Breast epithelium (tissue), 4 donors: Measurements from ENCODE around the gene SH3BP4. TPM values are rescaled to one million over a fixed set of nuclear protein-coding genes. Genes with fewer than 3 reads are reported as not detected.

Experiments
- DNase-seq, 2 donors: peaks; one replicate each; pipeline ENCODE4 v3.0.0-alpha.2; 2019; ENCODE audit warnings: low spot score in 2 of 2
- H3K27ac ChIP-seq, 2 donors: fragments of 200-600 bp; sonication (generic) in 1 of 2; one replicate each; pipeline ENCODE4 v1.5.1; 2016 to 2019; ENCODE audit warnings: mild to moderate bottlenecking in 1 of 2
- H3K27me3 ChIP-seq, 2 donors: fragments of 200-600 bp; sonication (generic) in 1 of 2; one replicate each; pipeline versions ENCODE4 v1.5.1 to v1.6.0; 2017 to 2019; ENCODE audit warnings: control low read depth in 1 of 2, mild to moderate bottlenecking in 1 of 2
- H3K36me3 ChIP-seq: fragments of 200-600 bp; one replicate; pipeline ENCODE4 v1.5.1; 2019
- H3K4me1 ChIP-seq, 2 donors: fragments of 200-600 bp; sonication (generic); one replicate each; pipeline ENCODE4 v1.5.1; 2016 to 2019; ENCODE audit warnings: control low read depth in 1 of 2
- H3K4me3 ChIP-seq, 3 donors: fragments of 200-600 bp; sonication (generic); 1 replicate in 2 of 3; 2 replicates in 1 of 3; pipeline ENCODE4 v1.5.1; 2016 to 2019; ENCODE audit warnings: mild to moderate bottlenecking in 3 of 3, moderate library complexity in 2 of 3
- H3K9me3 ChIP-seq, 2 donors: fragments of 200-600 bp; sonication (generic) in 1 of 2; one replicate each; pipeline ENCODE4 v1.5.1; 2016 to 2019; ENCODE audit warnings: control low read depth in 1 of 2
- POLR2A ChIP-seq: fragments of 450-650 bp; IDR thresholded peaks from one replicate; pipeline ENCODE4 v1.6.1; 2016; ENCODE audit warnings: antibody characterized with exemption, mild to moderate bottlenecking, moderate library complexity
- POLR2AphosphoS5 ChIP-seq, 3 donors: sonication (generic); formaldehyde crosslinking; IDR thresholded peaks; one replicate each; pipeline ENCODE4 v1.6.1; 2017; ENCODE audit warnings: antibody characterized with exemption in 3 of 3
- intact Hi-C: fragments of 100-400 bp; cut with DNase I; formaldehyde crosslinking; loops from one replicate; pipeline ENCODE4 v1.15.1; 2023; ENCODE audit warnings: low total_unique reads
- total RNA-seq, 3 donors: library from RNA; depleted of rRNA; stranded (reverse); fragments of >200 nt; gene quantifications; one replicate each; pipeline ENCODE4 v1.1.0, GENCODE V29; 2016
- TF ChIP-seq, protein P1 (sequence below), 3 donors: fragments of 450-650 bp; IDR thresholded peaks; one replicate each; pipeline ENCODE4 v1.5.1; 2016 to 2017; ENCODE audit warnings: antibody characterized with exemption in 3 of 3, mild to moderate bottlenecking in 3 of 3, moderate library complexity in 3 of 3

SH3BP4 gene
- total RNA-seq, 3 donors from 2014 or later, result 28.5 to 73.6 (median 44.2) TPM

GRCh38 chr2:234950730-234951663, 820 bp upstream of the SH3BP4 start:
- peak overlapping the region; percentile 91 to 94 for H3K27ac ChIP-seq
- peaks cover 10 to 12% of the 10 kb centered on the region in 2 donors for H3K4me1 ChIP-seq
- TF ChIP-seq, protein P1, sequence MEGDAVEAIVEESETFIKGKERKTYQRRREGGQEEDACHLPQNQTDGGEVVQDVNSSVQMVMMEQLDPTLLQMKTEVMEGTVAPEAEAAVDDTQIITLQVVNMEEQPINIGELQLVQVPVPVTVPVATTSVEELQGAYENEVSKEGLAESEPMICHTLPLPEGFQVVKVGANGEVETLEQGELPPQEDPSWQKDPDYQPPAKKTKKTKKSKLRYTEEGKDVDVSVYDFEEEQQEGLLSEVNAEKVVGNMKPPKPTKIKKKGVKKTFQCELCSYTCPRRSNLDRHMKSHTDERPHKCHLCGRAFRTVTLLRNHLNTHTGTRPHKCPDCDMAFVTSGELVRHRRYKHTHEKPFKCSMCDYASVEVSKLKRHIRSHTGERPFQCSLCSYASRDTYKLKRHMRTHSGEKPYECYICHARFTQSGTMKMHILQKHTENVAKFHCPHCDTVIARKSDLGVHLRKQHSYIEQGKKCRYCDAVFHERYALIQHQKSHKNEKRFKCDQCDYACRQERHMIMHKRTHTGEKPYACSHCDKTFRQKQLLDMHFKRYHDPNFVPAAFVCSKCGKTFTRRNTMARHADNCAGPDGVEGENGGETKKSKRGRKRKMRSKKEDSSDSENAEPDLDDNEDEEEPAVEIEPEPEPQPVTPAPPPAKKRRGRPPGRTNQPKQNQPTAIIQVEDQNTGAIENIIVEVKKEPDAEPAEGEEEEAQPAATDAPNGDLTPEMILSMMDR (IDR thresholded peaks at IDR 0.05), result peak in 1 of 3 donors; percentile 7
- TF ChIP-seq POLR2AphosphoS5 (IDR thresholded peaks at IDR 0.05), result no peak
- intact Hi-C loops, result no loop called here
- H3K4me3 ChIP-seq, result peak overlapping the region; percentile 60 to 94 (median 90)
- no peaks in the 10 kb centered on the region for H3K27me3 ChIP-seq
- no peaks in the 10 kb centered on the region for H3K9me3 ChIP-seq
- no peaks in the 10 kb centered on the region for H3K36me3 ChIP-seq
- DNase-seq, result peak in 1 of 2 donors; percentile 32

GRCh38 chr2:234952270-234953115, 676 bp downstream of the SH3BP4 start:
- peak overlapping the region; percentile 91 to 94 for H3K27ac ChIP-seq
- H3K4me1 ChIP-seq, result peaks cover 10 to 12% of the 10 kb centered on the region in 2 donors
- H3K9me3 ChIP-seq, result no peaks in the 10 kb centered on the region
- TF ChIP-seq, protein P1 (IDR thresholded peaks at IDR 0.05), result no peak
- peak in 1 of 3 donors; percentile 13 for TF ChIP-seq POLR2AphosphoS5 (IDR thresholded peaks at IDR 0.05)
- TF ChIP-seq POLR2A, result no peak
- DNase-seq, result peak in 1 of 2 donors; percentile 53
- H3K36me3 ChIP-seq, result no peaks in the 10 kb centered on the region
- H3K4me3 ChIP-seq, result peak overlapping the region; percentile 60 to 94 (median 90)
- intact Hi-C loops, result no loop called here
- H3K27me3 ChIP-seq, result no peaks in the 10 kb centered on the region

GRCh38 chr2:234953116-234954031, 1.6 kb downstream of the SH3BP4 start:
- intact Hi-C loops, result no loop called here
- no peaks in the 10 kb centered on the region for H3K36me3 ChIP-seq
- H3K9me3 ChIP-seq, result no peaks in the 10 kb centered on the region
- peaks cover 10 to 12% of the 10 kb centered on the region in 2 donors for H3K4me1 ChIP-seq
- DNase-seq, result peak; percentile 52 to 54
- peak overlapping the region; percentile 60 to 94 (median 90) for H3K4me3 ChIP-seq
- TF ChIP-seq POLR2A (no peak), POLR2AphosphoS5 (IDR thresholded peaks at IDR 0.05) (no peak)
- TF ChIP-seq, protein P1 (IDR thresholded peaks at IDR 0.05), result no peak
- H3K27me3 ChIP-seq, result no peaks in the 10 kb centered on the region
- H3K27ac ChIP-seq, result peak overlapping the region; percentile 91 to 94

DNA sequence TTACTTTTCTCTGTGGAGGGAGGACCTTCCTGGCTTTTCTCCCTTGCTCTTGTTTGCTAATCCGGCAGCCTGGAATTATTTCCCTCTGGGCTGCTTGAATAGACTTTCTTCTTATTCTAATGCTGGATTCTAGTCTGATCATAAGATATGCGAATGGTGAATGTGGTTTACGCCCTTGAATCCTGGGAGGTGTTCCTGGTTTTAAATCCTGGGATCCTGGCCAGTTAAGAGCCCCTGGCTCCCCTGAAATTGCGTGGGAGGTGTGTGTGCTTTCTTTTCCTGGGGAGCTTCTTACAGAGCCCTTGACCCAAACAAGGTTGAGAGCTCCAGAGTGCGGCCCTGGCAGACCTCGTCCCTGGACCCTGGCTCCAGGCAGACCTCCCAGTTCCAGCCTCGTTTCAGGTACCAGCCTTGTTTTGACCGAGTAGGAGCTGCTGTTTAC, 2.8 kb downstream of the SH3BP4 start:
- intact Hi-C loops, result no loop called here
- Histone ChIP-seq H3K4me1 (peaks cover 10 to 12% of the 10 kb centered on the region in 2 donors), H3K9me3 (no peaks in the 10 kb centered on the region), H3K27ac (peak overlapping the region; percentile 91 to 94), H3K27me3 (no peaks in the 10 kb centered on the region), H3K36me3 (no peaks in the 10 kb centered on the region), H3K4me3 (peak overlapping the region; percentile 60 to 94 (median 90))
- TF ChIP-seq POLR2AphosphoS5 (IDR thresholded peaks at IDR 0.05) (no peak), POLR2A (no peak)
- TF ChIP-seq, protein P1 (IDR thresholded peaks at IDR 0.05), result no peak
- DNase-seq, result peak in 1 of 2 donors; percentile 57
